KOPT-K1 (cell line): ENCODE data around the gene SAMHD1.

Source experiments
- H3K27ac ChIP-seq: fragments of 200-600 bp; sonication (generic); 2 replicates; pipeline ENCODE4 v1.5.1; 2016; ENCODE audit warnings: antibody characterized with exemption, mild to moderate bottlenecking, low read depth, low read length; ENCODE audit not compliant: poor library complexity, severe bottlenecking
- H3K36me3 ChIP-seq: fragments of 200-600 bp; sonication (generic); 2 replicates; pipeline ENCODE4 v1.5.1; 2017; ENCODE audit warnings: antibody characterized with exemption, mild to moderate bottlenecking, low read length, moderate library complexity; ENCODE audit not compliant: insufficient read depth
- H3K9me3 ChIP-seq: fragments of 200-600 bp; sonication (generic); 2 replicates; pipeline ENCODE4 v1.5.1; 2017; ENCODE audit warnings: antibody characterized with exemption, low read length, mild to moderate bottlenecking; ENCODE audit not compliant: insufficient read depth, poor library complexity, severe bottlenecking

The SAMHD1 gene

DNA sequence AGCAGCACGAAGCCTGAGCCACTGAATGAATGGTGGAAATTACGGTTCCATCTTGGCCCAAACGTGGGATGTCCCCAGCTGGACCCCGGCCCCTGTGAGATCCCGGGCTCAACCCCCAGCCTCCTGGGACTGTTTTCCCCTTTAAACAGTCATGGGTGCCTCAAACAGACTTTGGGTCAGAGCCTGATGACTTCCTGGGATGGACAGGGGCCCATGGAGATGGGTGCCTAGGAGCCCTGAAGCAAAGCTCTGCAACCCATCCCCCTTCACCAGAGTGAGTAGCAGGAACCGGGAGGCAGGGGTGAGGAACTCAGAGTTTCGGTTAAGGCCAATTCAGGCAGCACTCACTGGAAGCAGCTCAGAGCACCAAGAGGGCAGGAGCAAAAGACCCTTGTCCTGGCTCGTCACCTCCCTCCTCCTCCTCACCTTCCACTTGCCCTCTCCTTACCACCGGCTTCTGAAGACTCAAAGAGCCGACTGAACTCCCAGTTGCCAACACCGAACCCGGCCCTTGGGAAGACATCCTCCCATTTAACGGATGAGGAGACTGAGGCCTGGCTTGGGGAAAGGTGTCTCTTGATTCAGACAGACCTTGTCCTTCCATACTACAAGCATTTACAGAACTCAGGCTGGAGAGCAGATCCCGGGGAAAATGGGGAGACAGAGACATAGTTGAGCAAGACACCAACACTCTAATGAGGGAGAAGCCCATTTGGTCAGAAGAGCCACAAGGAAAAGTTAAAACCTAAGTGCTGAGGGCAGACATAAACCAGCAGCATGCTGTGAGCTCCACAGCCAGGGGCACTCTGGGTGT is 90.5 kb downstream of the SAMHD1 start:
- Histone ChIP-seq H3K36me3 (no peaks in the 10 kb centered on the region), H3K9me3 (no peaks in the 10 kb centered on the region), H3K27ac (no peak overlapping the region)

DNA sequence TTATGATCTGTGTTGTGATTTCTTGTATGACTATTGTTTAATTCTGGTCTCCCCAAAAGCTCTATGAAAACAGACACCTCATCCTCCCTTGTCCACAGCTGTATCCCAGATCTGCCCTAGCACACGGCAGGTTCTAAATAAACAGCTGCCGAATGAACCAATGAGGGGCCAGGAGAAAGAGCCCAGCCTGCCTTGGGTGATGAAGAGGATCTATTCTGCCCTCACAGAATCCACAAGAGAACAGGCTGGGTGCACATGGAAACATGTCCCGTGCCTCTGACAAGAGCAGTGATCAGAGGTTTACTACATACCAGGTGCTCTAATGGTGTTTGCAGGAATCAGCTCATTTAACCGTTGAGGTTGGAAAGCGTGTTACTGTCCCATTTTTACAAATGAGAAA is 91.2 kb downstream of the SAMHD1 start:
- Histone ChIP-seq H3K9me3 (no peaks in the 10 kb centered on the region), H3K36me3 (no peaks in the 10 kb centered on the region), H3K27ac (no peak overlapping the region)

DNA sequence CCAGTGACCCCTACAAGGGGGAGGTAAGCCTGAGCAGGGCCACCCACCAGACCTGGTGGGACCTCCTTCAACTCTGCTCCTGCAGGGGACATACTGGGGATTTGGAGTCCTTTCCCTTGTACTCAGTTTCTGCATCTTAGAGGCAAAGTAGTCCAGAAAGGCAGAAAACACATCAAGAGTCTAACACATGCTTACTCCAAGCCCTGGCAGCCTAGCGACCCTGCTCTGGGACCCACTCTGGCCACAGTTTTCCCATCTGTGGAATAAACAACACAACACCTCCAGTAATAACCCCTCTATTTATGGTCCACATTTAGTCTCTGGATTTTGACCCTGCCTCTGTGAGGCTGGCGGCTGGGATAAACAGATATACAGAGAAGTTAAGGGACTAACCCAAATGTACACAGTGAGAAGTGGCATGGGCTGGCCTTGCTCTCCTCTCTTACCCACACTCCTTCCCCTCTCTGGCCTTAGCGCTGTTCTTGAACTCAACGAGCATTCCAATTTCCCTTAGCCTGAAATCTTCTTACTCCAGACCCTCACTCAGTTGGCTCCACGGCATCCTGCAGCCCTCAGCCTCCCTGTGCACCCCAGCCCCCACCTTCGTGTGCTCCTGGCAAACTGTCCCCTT is 91.7 kb downstream of the SAMHD1 start:
- no peak overlapping the region for H3K27ac ChIP-seq
- no peaks in the 10 kb centered on the region for H3K36me3 ChIP-seq
- H3K9me3 ChIP-seq: no peaks in the 10 kb centered on the region

DNA sequence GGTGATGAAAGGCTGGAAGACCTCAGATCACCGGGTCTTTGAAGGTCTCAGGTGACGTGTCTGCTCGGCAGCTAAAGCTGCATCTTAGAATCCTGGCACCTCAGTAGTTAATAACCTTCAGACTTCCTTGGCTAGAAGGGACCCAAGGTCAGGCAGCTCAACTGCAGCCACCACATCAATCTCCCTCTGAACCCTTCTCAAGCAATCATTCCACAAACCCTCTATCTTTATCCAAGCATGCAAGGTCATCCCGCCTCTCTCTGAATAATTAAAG is 92.3 kb downstream of the SAMHD1 start:
- Histone ChIP-seq H3K9me3 (no peaks in the 10 kb centered on the region), H3K36me3 (no peaks in the 10 kb centered on the region), H3K27ac (no peak overlapping the region)

DNA sequence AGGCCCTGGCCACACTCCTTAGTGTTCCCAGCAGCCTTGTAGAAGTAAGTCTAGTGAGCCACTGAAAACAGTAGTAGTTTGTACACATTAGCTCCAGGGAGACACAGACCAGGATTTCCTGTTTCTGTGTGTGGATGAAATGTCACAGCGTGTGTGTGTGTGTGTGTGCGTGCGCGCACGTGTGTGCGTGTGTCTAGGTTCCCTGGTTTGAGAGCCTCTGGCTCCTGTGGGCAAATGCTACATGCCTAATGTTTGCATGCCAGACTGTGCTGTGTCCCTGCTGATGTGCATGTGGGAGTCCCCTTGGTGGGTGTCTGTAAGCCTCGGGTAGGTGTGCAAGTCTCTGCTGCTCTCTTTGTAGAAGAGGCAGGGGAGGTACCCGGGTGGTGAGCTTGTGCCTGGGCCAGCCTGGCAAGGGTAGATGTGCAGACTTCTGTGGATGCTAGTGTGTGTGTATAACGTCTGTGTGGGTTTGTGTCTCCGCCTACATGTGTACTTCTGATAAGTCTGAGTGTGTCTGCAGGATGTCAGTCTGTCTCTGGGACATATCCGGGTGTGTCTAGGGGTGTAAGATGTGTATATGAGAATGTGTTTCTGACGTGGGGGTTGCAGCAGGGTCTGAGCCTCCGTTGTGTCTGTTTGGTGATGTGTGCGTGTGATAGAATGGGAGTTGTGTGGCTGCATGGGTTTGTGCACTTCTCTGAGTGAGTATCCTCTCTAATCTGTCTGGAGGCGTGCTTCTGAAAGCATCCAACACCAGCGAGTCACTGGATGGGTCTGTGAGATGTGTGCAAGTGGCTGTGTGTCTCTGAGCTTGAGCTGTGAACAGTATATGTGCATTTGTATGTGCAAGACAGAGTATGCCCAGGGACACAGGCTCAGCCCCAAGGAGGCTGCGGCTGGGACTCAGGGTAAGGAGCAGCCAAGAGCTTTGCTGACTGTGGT is 94.5 kb downstream of the SAMHD1 start:
- H3K9me3 ChIP-seq: no peaks in the 10 kb centered on the region
- no peak overlapping the region for H3K27ac ChIP-seq
- 0 out of 2 replicates have a peak, but pooled peaks cover 9% of the 10 kb centered on the region for H3K36me3 ChIP-seq

DNA sequence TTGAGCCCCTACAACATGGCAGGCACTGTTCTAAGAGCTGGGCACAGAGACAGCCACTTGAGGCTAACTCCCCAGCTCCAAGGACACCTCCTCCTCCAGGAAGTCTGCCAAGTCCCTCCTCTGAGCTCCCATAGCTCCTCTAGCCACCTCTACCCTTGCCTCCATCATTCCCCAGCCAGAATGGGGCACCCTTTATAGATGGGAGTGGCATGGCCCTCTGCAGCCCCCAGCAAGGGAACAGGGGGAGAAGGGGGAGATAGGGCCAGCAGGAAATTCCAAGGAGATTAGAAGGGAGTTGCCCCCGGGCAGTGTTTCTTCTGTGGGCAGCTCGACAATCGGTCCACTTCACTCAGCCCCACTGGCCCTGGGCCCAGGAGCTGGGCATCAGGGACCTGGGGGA is 95.3 kb downstream of the SAMHD1 start:
- H3K9me3 ChIP-seq: no peaks in the 10 kb centered on the region
- 0 out of 2 replicates have a peak, but pooled peaks cover 9% of the 10 kb centered on the region for H3K36me3 ChIP-seq
- H3K27ac ChIP-seq: no peak overlapping the region

DNA sequence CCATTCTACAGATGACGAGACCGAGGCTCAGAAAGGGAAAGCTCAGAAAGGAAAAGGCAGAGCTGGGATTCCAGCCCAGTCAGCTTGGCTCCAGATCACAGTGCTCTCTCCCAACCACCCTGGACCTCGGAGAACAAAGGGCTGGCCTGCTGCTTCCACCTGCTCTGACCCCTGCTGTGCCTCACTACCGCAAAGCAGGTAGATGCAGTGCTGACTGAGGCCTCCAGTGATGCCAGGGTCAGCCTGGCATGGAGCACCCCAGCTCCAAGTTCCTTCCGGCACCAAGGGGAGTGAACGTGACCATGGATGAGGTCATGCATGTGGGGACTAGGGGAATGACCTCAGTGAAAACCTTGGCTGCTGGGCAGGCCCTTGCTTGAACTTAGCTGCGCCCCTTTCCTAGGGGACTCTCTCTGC is 96.3 kb downstream of the SAMHD1 start:
- Histone ChIP-seq H3K9me3 (peaks cover 5% of the 10 kb centered on the region), H3K36me3 (0 out of 2 replicates have a peak, but pooled peaks cover 9% of the 10 kb centered on the region), H3K27ac (no peak overlapping the region)

DNA sequence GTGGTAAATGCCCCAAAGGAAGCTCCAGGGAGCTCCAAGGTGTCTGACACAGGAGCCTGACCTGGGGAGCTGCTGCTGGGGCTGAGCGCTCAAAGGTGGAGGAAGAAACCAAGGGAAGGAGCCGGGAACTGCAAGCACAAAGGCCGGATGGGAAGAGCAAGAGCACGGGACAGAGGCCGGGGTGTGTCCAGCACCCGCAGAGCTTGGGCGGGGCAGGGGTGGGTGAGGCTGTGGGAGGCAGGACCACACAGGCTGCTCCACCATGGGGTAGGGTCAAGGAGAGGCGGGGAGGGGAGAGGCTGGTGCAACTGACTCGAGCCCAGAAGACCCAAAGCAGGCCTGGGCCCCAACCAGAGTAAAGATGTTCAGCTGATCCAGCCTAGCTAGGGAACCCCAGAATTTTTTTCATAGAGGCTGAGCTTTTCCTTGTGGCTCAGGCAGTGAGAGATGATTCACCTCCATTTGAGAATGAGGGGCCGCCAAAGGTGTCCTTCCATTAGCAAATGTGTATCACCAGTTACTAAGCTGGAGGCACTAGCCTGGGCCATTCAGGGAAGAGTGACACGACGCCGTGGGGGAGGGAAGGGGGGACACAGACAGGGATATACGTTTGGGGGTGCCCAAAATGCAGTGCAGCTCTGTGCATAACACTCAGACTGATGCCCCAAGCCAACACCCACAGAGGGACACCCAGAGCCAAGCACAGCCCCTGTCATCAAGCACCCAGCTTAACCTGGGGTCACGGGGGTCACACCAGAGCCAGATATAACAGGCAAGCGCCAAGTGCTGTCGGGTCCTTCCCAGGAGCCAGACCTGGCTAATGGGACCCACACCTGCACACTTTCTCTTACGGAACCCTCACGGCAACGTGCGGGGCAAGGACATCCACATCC is 96.9 kb downstream of the SAMHD1 start:
- Histone ChIP-seq H3K36me3 (0 out of 2 replicates have a peak, but pooled peaks cover 9% of the 10 kb centered on the region), H3K27ac (no peak overlapping the region), H3K9me3 (peaks cover 5% of the 10 kb centered on the region)

DNA sequence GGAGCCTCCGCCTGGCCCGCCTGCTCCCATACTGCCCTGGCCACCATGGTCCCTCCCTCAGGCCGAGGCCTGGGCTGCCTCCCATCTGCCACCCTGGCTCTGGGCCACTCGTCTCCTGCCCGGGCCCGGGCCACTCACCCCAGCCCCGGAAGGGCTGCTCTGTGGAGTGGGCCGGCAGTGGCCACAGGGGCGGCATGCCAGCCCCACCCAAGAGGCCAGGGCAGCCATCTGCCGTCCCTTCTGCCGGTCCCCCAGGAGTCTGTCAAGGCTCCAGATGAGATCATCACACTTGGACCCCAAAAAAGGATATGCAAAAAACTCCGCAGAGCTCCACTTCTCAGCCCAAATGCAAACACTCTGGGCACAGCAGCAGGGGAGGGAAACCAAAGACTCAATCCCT is 99.3 kb downstream of the SAMHD1 start:
- Histone ChIP-seq H3K27ac (no peak overlapping the region), H3K9me3 (peaks cover 5% of the 10 kb centered on the region), H3K36me3 (0 out of 2 replicates have a peak, but pooled peaks cover 9% of the 10 kb centered on the region)

DNA sequence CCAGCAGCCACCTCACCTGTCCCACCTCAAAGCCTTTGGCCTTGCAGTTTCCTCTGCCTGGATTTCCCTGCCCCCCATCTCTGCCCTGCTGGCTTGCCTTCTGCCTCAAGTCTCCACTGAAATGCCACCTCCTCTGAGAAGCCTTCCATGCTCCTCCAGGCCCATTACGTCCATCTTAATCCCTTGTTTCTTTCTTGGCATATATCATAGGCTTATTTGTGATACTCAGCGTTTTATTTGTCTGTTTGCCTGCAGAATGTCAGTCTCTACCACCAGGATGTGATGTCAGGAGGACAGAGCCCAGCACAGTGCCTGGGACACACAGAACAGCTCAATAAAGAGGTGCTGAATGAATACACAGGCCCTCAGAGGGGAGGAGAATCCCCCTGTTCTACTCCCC is 100.0 kb downstream of the SAMHD1 start:
- Histone ChIP-seq H3K27ac (no peak overlapping the region), H3K36me3 (0 out of 2 replicates have a peak, but pooled peaks cover 9% of the 10 kb centered on the region), H3K9me3 (peaks cover 5% of the 10 kb centered on the region)

DNA sequence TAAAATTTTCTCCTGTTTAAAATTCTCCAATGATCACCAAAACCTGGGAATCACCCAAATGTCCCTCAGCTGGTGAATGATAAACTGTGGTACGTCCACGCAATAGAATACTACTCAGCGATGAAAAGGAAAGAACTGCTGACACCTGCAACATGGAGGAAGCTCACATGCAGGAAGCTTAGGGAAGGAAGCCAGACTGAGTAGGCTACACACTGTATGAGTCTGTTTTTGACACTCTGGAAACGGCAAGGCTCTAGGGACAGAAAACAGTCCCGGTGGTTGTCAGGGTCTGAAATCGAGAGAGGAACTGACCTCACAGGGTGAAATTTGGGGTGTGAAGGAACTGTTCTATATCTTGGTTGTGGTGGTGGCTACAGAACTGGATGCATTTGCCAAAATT is 100.7 kb downstream of the SAMHD1 start:
- H3K27ac ChIP-seq: no peak overlapping the region
- H3K36me3 ChIP-seq: 0 out of 2 replicates have a peak, but pooled peaks cover 9% of the 10 kb centered on the region
- peaks cover 5% of the 10 kb centered on the region for H3K9me3 ChIP-seq

DNA sequence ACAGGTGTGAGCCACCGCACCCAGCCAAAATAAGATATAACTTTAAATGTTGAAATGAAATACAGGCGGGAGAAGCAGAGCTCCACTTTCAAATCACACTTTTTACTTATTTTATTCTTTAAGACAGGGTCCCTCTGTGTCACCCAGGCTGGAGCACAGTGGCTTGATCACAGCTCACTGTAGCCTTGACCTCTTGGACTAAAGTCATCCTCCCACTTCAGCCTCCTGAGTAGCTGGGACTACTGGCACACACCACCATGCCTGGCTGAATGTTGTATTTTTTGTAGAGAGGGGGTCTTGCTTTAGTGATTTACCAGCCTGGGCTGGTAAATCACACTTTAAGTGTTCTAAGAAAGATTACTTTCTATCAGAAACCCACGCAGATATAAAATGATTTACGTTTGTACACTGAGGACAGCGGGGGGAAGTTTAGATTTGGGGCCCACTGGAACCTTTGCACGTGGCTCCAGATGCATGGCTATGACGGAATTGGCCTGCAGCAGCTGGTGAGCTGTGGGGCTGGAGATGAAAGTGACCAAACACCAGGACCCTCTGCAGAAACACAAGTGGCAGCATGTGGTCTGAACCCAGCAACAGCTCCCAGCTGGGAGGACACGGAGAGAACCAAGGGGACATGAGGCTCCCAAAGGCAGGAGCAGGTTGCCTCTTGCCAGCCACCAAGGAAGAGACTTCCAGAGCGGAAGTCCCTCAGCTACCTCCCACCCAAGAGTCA is 102.0 kb downstream of the SAMHD1 start:
- peaks cover 5% of the 10 kb centered on the region for H3K9me3 ChIP-seq
- H3K36me3 ChIP-seq: 0 out of 2 replicates have a peak, but pooled peaks cover 9% of the 10 kb centered on the region
- no peak overlapping the region for H3K27ac ChIP-seq

DNA sequence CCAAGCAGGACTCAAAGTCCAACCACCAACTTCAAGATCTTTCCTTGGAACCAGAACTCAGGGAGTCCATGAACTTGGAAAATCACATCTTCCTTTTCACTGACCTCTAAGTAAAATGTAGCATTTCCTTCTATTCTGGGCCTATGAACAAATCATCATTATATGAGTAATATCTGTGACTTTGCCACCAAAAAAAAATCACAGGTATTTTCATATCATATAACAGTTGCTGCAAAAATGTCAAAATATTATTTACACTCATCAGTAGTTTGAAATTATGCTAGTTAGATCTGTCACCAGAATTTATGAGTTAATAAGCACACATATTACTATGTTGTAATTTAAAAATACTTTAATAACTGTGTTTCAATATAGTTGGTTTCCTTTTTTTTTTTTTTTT is 102.8 kb downstream of the SAMHD1 start:
- Histone ChIP-seq H3K9me3 (peaks cover 5% of the 10 kb centered on the region), H3K36me3 (0 out of 2 replicates have a peak, but pooled peaks cover 6% of the 10 kb centered on the region), H3K27ac (no peak overlapping the region)
